ENCODE data around the gene FMN2.

The FMN2 gene

DNA sequence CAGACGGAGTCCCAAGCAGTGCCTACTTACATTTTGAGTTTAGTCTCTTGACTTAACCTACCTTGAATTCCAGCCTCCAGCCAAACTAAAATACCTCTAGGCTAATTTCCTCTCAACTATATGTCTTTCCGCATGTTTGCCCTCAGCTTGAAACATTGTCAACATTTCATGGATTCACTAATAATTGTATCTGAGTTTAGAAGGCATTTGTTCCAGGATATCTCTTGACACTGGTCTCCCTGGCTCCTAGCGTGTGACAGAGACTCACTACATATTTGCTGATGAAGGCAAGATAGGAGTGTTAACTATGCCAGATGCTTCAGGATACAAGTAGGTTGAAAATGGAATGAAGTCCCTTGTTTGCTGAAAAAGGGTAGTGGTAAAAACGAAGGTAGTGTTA, 384.1 kb downstream of the FMN2 start:
- no peak overlapping the region for H3K4me3 ChIP-seq (ENCODE audit: low read length)
- DNase-seq (ENCODE audit: low read depth): no peak
- TF ChIP-seq, protein P1, sequence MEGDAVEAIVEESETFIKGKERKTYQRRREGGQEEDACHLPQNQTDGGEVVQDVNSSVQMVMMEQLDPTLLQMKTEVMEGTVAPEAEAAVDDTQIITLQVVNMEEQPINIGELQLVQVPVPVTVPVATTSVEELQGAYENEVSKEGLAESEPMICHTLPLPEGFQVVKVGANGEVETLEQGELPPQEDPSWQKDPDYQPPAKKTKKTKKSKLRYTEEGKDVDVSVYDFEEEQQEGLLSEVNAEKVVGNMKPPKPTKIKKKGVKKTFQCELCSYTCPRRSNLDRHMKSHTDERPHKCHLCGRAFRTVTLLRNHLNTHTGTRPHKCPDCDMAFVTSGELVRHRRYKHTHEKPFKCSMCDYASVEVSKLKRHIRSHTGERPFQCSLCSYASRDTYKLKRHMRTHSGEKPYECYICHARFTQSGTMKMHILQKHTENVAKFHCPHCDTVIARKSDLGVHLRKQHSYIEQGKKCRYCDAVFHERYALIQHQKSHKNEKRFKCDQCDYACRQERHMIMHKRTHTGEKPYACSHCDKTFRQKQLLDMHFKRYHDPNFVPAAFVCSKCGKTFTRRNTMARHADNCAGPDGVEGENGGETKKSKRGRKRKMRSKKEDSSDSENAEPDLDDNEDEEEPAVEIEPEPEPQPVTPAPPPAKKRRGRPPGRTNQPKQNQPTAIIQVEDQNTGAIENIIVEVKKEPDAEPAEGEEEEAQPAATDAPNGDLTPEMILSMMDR (IDR thresholded peaks at IDR 0.05; ENCODE audit: insufficient read depth, low read depth, low read length, missing control alignments): no peak

GRCh38 chr1:240478536-240478935, 386.9 kb downstream of the FMN2 start:
- H3K4me3 ChIP-seq (ENCODE audit: low read length): no peak overlapping the region
- DNase-seq (ENCODE audit: low read depth): no peak
- TF ChIP-seq, protein P1 (IDR thresholded peaks at IDR 0.05; ENCODE audit: insufficient read depth, low read depth, low read length, missing control alignments): no peak

DNA sequence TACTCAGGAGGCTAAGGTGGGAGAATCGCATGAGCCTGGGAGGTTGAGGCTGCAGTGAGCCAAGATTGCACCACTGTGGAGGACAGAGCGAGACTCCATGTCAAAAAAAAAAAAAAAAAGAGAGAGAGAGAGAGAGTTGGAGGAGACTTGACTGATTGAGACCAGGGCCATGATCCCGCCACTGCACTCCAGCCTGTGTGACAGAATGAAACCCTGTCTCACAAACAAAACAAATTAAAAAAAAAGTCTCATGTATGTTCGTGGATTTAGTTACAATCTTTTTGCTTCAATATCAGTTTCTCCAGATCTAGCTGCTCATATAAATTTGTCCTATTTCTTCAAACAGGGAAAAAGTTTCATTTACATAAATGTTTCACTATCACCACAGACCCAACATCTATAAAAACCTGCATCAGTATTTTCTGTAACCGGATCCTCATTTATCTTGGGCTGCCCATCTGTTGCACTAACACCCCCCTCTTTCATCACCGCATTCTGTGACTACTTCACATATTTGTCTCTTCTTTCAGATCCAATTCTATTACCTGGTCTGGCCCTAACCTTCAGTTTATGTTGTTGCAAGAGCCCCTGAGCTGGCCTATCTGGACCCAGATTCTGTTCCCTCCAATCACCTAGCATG, 393.2 kb downstream of the FMN2 start:
- DNase-seq (ENCODE audit: low read depth): no peak
- no peak overlapping the region for H3K4me3 ChIP-seq (ENCODE audit: low read length)
- TF ChIP-seq, protein P1 (IDR thresholded peaks at IDR 0.05; ENCODE audit: insufficient read depth, low read depth, low read length, missing control alignments): no peak

- H3K4me3 ChIP-seq (ENCODE audit: low read length): no peak overlapping the region
- DNase-seq (ENCODE audit: low read depth): no peak
- TF ChIP-seq, protein P1 (IDR thresholded peaks at IDR 0.05; ENCODE audit: insufficient read depth, low read depth, low read length, missing control alignments): no peak
These were observed 394.9 kb downstream of the FMN2 start for GRCh38 chr1:240486611-240487010.

DNA sequence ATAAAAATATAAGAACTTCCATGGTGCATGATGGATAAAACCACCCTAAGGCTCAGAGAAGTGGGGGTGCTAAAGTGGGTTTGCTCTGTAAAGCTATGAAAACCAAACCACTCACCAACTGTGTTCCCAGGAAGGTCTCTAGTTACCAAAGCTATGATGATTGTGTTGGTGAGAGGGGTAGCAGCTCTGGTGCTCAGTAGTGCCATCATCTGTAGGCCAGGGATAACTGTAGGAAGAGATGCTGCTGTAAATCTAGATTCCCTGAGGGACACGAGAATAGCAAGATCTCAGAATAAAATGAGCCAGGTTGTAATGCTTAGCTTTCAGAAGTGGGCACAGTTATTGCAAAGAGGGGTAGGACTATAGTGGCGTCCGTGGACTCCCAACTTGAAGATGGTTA, 395.8 kb downstream of the FMN2 start:
- TF ChIP-seq, protein P1 (IDR thresholded peaks at IDR 0.05; ENCODE audit: insufficient read depth, low read depth, low read length, missing control alignments): no peak
- no peak overlapping the region for H3K4me3 ChIP-seq (ENCODE audit: low read length)

DNA sequence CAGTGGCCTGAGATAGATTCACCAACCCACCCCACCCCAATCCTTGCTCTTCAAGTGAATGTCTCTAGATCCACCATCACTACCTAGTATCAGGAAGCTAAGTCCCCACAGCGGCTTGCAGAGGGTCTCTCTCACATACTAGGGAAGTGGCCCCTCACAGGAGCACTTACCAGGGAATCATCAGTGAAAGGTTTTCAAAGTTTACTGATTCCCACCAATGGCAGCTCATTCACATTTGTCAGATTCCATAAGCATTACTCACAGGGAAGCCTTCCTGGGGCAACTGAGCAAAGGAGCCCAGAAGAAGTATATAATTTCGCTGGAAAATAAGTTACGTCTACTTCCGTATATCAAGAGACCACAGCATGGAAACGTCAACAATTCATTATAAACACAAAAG, 399.5 kb downstream of the FMN2 start:
- TF ChIP-seq, protein P1 (IDR thresholded peaks at IDR 0.05; ENCODE audit: insufficient read depth, low read depth, low read length, missing control alignments): no peak
- H3K4me3 ChIP-seq (ENCODE audit: low read length): no peak overlapping the region
- peak; percentile 42 for DNase-seq (ENCODE audit: low read depth)

More for the DNA sequence above, 395.8 kb downstream of the FMN2 start:
- no peak for DNase-seq (ENCODE audit: low read depth)

- H3K4me3 ChIP-seq (ENCODE audit: low read length): no peak overlapping the region
- DNase-seq (ENCODE audit: low read depth): no peak
- TF ChIP-seq, protein P1 (IDR thresholded peaks at IDR 0.05; ENCODE audit: insufficient read depth, low read depth, low read length, missing control alignments): no peak
These were observed 400.1 kb downstream of the FMN2 start for GRCh38 chr1:240491796-240492195.
